Karpas-422 (cell line): ENCODE results near the gene PAXX. TPM values are rescaled to one million over a fixed set of nuclear protein-coding genes. Genes with fewer than 3 reads are reported as not detected.

Experiments used
- DNase-seq: peaks from one replicate; pipeline ENCODE4 v3.0.0-alpha.2; 2015
- H2AFZ ChIP-seq: fragments of 200-600 bp; sonication (generic); 2 replicates; pipeline ENCODE4 v1.6.1; 2014; ENCODE audit warnings: antibody characterized with exemption, low read length, mixed read lengths
- H3K27ac ChIP-seq: fragments of 200-600 bp; sonication (generic); 2 replicates; pipeline ENCODE4 v1.5.1; 2014; ENCODE audit warnings: mild to moderate bottlenecking, low read length, moderate library complexity
- H3K27me3 ChIP-seq: fragments of 200-600 bp; sonication (generic); 2 replicates; pipeline ENCODE4 v1.6.1; 2014; ENCODE audit warnings: low read length, mixed read lengths
- H3K36me3 ChIP-seq: fragments of 200-600 bp; sonication (generic); 2 replicates; pipeline ENCODE4 v1.6.1; 2014; ENCODE audit warnings: low read length, mixed read lengths; ENCODE audit not compliant: insufficient read depth
- H3K4me1 ChIP-seq: fragments of 200-600 bp; sonication (generic); 2 replicates; pipeline ENCODE4 v1.6.1; 2014; ENCODE audit warnings: mild to moderate bottlenecking, low read length, mixed read lengths
- H3K4me2 ChIP-seq: fragments of 200-600 bp; sonication (generic); 2 replicates; pipeline ENCODE4 v1.6.1; 2014; ENCODE audit warnings: low read length, low read depth, mild to moderate bottlenecking; ENCODE audit not compliant: poor library complexity, severe bottlenecking
- H3K4me3 ChIP-seq: fragments of 200-600 bp; sonication (generic); 2 replicates; pipeline ENCODE4 v1.5.1; 2014; ENCODE audit warnings: mild to moderate bottlenecking, antibody characterized with exemption, low read length, mixed read lengths
- H3K79me2 ChIP-seq: fragments of 200-600 bp; sonication (generic); 2 replicates; pipeline ENCODE4 v1.6.1; 2014; ENCODE audit warnings: mild to moderate bottlenecking, low read length, mixed read lengths
- H3K9ac ChIP-seq: fragments of 200-600 bp; sonication (generic); 2 replicates; pipeline ENCODE4 v1.6.0; 2014; ENCODE audit warnings: low read length
- H3K9me2 ChIP-seq: fragments of 200-600 bp; sonication (generic), shearing (Covaris generic); replicated peaks from 2 replicates; pipeline ENCODE4 v1.6.0; 2014; ENCODE audit warnings: mild to moderate bottlenecking, low read length, moderate library complexity; ENCODE audit not compliant: insufficient read depth
- H3K9me3 ChIP-seq: fragments of 300-700, 200-600 bp; sonication (generic); 2 replicates; pipeline ENCODE4 v1.6.1; 2014; ENCODE audit warnings: low read length, mixed read lengths
- H4K20me1 ChIP-seq: fragments of 200-600 bp; sonication (generic); 2 replicates; pipeline ENCODE4 v1.6.1; 2014; ENCODE audit warnings: mild to moderate bottlenecking, antibody characterized with exemption, low read length, low read depth; ENCODE audit not compliant: insufficient read depth
- total RNA-seq: library from RNA; depleted of rRNA; stranded (reverse); fragments of >200 nt; shearing (Covaris generic); gene quantifications from 2 replicates; pipeline ENCODE4 v1.2.3, GENCODE V29; 2014; ENCODE audit warnings: low replicate concordance

Gene PAXX
- total RNA-seq, 1 experiment from 2014 or later: 20.1 TPM

- H3K4me1 ChIP-seq: peaks cover 30% of the 10 kb centered on the region
- no peaks in the 10 kb centered on the region for H3K36me3 ChIP-seq
Measured at GRCh38 chr9:136995772-136996311, 3.6 kb downstream of the PAXX start.

DNA sequence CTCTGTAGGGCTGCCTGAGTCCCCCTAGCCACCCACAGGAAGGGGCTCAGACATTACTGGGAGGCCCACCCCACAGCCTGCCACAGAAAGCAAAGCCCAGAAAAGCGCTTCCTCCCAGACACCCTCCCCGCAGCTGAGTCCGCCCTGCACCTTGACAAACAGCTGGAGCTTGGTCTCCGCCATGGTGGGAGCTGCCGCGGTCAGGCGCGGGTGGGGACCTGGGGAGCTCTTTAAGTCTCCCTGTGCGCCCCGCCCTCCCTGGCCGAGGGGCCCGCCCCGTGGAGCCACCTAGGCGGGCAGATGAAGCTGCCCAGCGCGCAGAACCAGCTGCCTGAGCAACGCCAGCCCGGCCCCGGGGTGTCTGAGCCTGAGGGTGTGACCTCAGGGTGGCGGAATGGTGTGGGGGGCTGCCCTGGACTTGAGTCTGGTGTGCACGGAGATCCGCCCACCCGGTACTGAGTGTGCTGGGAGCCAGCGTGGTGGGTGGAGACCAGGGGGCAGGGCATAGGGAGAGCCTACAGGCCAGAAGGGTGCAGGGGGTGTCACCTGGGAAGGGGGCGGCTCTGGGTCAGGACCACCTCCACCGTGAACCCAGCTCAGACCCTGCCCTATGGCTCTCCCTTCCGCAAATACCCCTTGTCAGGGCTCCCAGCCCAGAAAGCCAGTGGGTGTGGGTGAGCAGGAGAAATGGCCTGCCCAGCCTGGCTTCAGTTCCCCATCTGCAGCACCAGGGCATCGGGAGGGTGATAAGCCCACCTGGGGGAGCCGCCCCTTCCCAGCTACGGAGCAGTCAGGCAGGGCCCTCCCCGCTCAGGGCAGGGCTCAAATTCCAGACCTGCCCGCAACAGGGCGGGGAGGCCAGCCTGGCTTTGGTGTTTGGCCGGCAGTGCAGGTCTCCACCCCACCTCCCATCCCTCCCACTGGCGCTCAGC lies 4.4 kb downstream of the PAXX start, which contains the start of gene CLIC3:
Gene CLIC3, minus strand, starts transcription at position 208 of the 932 bp plus-strand sequence. Its CDS starts 25 bp downstream, at position 183.
- Histone ChIP-seq H3K4me3 (no peak within 1 kb of the TSS), H3K9me2 (no peaks in the 10 kb centered on the region), H3K36me3 (no peaks in the 10 kb centered on the region), H3K9ac (no peak within 1 kb of the TSS), H3K9me3 (no peaks in the 10 kb centered on the region), H3K27ac (no peak within 1 kb of the TSS), H3K27me3 (no peaks in the 10 kb centered on the region), H3K4me2 (peak within 1 kb of the TSS; percentile 30), H2AFZ (no peak within 1 kb of the TSS), H4K20me1 (peaks cover 6% of the 10 kb centered on the region; the same call in 1 of the 2 replicates), H3K79me2 (0 out of 2 replicates have a peak, but pooled peaks cover 5% of the 10 kb centered on the region), H3K4me1 (peaks cover 30% of the 10 kb centered on the region)
- peak; percentile 66 for DNase-seq

More at GRCh38 chr9:136995772-136996311, 3.6 kb downstream of the PAXX start:
- H3K9me3 ChIP-seq: no peaks in the 10 kb centered on the region
- peaks cover 6% of the 10 kb centered on the region; the same call in 1 of the 2 replicates for H4K20me1 ChIP-seq
- no peaks in the 10 kb centered on the region for H3K27me3 ChIP-seq
- no peak overlapping the region for H3K9ac ChIP-seq
- H3K4me3 ChIP-seq: no peak overlapping the region
- H3K27ac ChIP-seq: no peak overlapping the region
- peak overlapping the region; percentile 30 for H3K4me2 ChIP-seq
- H2AFZ ChIP-seq: no peak overlapping the region
- H3K79me2 ChIP-seq: 0 out of 2 replicates have a peak, but pooled peaks cover 5% of the 10 kb centered on the region
- DNase-seq: no peak
- no peaks in the 10 kb centered on the region for H3K9me2 ChIP-seq

DNA sequence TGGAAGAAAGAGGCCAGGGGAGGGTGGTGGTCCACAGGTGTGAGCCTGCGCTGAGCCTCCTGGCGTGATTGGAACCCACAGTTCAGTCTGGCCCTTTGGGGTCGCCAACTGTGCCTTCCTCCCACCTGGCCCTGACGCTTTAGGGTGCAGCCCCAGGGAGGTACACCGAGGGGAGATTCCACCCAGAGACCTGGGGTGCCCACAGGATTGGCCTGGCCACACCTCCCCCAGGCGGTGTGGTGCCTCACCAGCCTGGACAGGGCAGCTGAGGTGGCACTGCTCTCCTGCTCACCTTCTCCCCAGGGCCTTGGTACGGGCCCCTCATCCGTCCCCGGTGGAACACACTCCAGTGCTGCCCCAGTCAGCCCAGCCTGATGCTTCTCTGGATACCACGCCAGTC lies 5.1 kb downstream of the PAXX start:
- no peak overlapping the region for H2AFZ ChIP-seq
- no peak overlapping the region for H3K4me3 ChIP-seq
- no peaks in the 10 kb centered on the region for H3K27me3 ChIP-seq
- peaks cover 29% of the 10 kb centered on the region for H3K4me1 ChIP-seq
- H3K9me3 ChIP-seq: no peaks in the 10 kb centered on the region
- no peak overlapping the region for H3K4me2 ChIP-seq
- H3K36me3 ChIP-seq: no peaks in the 10 kb centered on the region
- no peaks in the 10 kb centered on the region for H3K9me2 ChIP-seq
- H4K20me1 ChIP-seq: peaks cover 6% of the 10 kb centered on the region; the same call in 1 of the 2 replicates
- H3K9ac ChIP-seq: no peak overlapping the region
- H3K79me2 ChIP-seq: 0 out of 2 replicates have a peak, but pooled peaks cover 5% of the 10 kb centered on the region
- no peak overlapping the region for H3K27ac ChIP-seq
- no peak for DNase-seq

- H3K79me2 ChIP-seq: 0 out of 2 replicates have a peak, but pooled peaks cover 5% of the 10 kb centered on the region
- no peaks in the 10 kb centered on the region for H3K27me3 ChIP-seq
- no peak overlapping the region for H2AFZ ChIP-seq
- no peaks in the 10 kb centered on the region for H3K9me3 ChIP-seq
- no peaks in the 10 kb centered on the region for H3K36me3 ChIP-seq
- no peaks in the 10 kb centered on the region for H3K9me2 ChIP-seq
- H4K20me1 ChIP-seq: peaks cover 6% of the 10 kb centered on the region; the same call in 1 of the 2 replicates
- no peak overlapping the region for H3K27ac ChIP-seq
- no peak for DNase-seq
- no peak overlapping the region for H3K9ac ChIP-seq
- peaks cover 24% of the 10 kb centered on the region for H3K4me1 ChIP-seq
- no peak overlapping the region for H3K4me2 ChIP-seq
- no peak overlapping the region for H3K4me3 ChIP-seq
Measured at GRCh38 chr9:136997830-136998234, 5.6 kb downstream of the PAXX start.

GRCh38 chr9:137000177-137000930 lies 8.1 kb downstream of the PAXX start:
- H3K79me2 ChIP-seq: no peaks in the 10 kb centered on the region
- no peak for DNase-seq
- no peaks in the 10 kb centered on the region for H3K36me3 ChIP-seq
- no peaks in the 10 kb centered on the region for H3K27me3 ChIP-seq
- H3K9me2 ChIP-seq: no peaks in the 10 kb centered on the region
- no peaks in the 10 kb centered on the region for H3K9me3 ChIP-seq
- H3K4me1 ChIP-seq: peaks cover 14% of the 10 kb centered on the region
- peak overlapping the region; percentile 42 for H3K9ac ChIP-seq
- H3K4me2 ChIP-seq: peak overlapping the region; percentile 14
- peak overlapping the region; percentile 65; the same call in 1 of the 2 replicates for H2AFZ ChIP-seq
- H3K4me3 ChIP-seq: no peak overlapping the region
- H3K27ac ChIP-seq: no peak overlapping the region
- H4K20me1 ChIP-seq: no peaks in the 10 kb centered on the region

GRCh38 chr9:137001857-137002645 lies 9.8 kb downstream of the PAXX start:
- Histone ChIP-seq H2AFZ (no peak overlapping the region), H3K9ac (no peak overlapping the region), H3K27ac (no peak overlapping the region), H3K4me1 (peaks cover 9% of the 10 kb centered on the region), H3K27me3 (no peaks in the 10 kb centered on the region), H3K36me3 (no peaks in the 10 kb centered on the region), H4K20me1 (no peaks in the 10 kb centered on the region), H3K9me3 (no peaks in the 10 kb centered on the region), H3K4me2 (no peak overlapping the region), H3K4me3 (no peak overlapping the region), H3K79me2 (no peaks in the 10 kb centered on the region), H3K9me2 (no peaks in the 10 kb centered on the region)
- DNase-seq: no peak

DNA sequence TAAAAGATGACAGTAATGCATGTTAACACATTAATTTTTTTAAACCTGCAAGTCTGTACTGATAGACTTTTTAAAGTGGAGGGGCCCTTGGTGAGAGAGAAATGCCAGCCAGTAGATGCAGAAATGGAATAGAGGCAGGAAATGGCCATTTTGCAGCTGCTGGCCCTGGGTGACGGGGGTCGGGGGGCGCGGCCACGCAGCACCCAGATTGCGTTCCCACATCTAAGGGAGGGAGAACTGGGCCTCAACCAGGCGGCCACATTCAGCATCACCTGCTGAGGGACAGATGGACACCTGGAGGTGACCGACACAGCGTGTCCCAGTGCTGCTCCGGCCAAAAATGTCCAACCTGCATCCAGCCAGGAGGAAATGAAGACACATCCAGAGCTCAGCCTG lies 10.4 kb downstream of the PAXX start:
- no peak overlapping the region for H3K4me3 ChIP-seq
- H3K36me3 ChIP-seq: no peaks in the 10 kb centered on the region
- H3K4me2 ChIP-seq: no peak overlapping the region
- no peak overlapping the region for H3K27ac ChIP-seq
- no peaks in the 10 kb centered on the region for H3K9me2 ChIP-seq
- no peaks in the 10 kb centered on the region for H4K20me1 ChIP-seq
- H3K79me2 ChIP-seq: no peaks in the 10 kb centered on the region
- no peak overlapping the region for H3K9ac ChIP-seq
- DNase-seq: no peak
- no peaks in the 10 kb centered on the region for H3K9me3 ChIP-seq
- no peaks in the 10 kb centered on the region for H3K27me3 ChIP-seq
- no peak overlapping the region for H2AFZ ChIP-seq
- H3K4me1 ChIP-seq: peaks cover 9% of the 10 kb centered on the region
